GM21526 (cell line): ENCODE results near the gene PCDHB6.
"Not testable (repeated sequence)": the region's sequence is repeated elsewhere in the genome, so short reads cannot be mapped to it uniquely, and the experiment has no call there.

Experiments
- ATAC-seq: cut with Tn5 transposase; IDR thresholded peaks from one replicate; pipeline ENCODE4 v1.9.1; 2021; ENCODE audit warnings: moderate library complexity; ENCODE audit not compliant: unreplicated experiment, low FRiP score

PCDHB6 gene

DNA sequence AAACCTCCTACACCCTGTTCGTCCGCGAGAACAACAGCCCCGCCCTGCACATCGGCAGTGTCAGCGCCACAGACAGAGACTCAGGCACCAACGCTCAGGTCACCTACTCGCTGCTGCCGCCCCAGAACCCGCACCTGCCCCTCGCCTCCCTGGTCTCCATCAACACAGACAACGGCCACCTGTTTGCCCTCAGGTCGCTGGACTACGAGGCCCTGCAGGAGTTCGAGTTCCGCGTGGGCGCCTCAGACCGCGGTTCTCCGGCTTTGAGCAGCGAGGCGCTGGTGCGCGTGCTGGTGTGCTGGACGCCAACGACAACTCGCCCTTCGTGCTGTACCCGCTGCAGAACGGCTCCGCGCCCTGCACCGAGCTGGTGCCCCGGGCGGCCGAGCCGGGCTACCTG lies 7.5 kb downstream of the PCDHB6 start:
- not testable (repeated sequence) for ATAC-seq

GRCh38 chr5:141157901-141158300 lies 8.0 kb downstream of the PCDHB6 start:
- ATAC-seq = not testable (repeated sequence)

DNA sequence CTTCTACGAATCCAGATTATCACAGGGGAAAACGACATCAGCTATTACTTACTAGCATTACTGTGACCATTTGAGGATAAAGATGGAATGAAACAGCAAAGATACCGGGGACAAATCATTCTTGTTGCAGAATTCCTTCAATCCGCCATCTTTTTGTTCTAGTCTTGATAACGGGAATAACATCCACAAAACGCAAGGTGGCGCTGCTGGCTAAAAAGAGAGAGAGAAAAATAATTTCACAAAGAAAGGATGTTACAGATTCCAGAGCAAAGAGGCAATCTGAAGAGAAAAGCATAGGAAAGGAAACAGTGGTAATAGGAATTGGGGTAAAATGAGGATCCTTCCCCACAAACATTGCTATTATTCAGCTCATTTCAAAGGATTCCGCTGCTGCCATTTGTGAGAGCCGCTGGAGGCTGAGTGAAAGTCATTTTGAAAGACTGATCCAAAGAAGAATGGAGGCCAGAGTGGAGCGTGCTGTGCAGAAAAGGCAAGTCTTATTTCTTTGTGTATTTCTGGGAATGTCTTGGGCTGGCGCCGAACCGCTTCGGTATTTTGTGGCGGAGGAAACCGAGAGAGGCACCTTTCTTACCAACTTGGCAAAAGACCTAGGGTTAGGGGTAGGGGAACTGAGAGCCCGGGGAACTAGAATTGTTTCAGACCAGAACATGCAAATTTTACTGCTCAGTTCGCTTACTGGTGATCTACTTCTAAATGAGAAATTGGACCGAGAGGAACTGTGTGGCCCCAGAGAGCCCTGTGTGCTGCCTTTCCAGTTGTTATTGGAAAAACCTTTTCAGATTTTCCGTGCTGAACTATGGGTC lies 22.7 kb downstream of the PCDHB6 start, which contains the start of gene PCDHB7:
PCDHB7 (plus strand) TSS at position 264 of the 824 bp plus-strand sequence; CDS start at position 456, 192 bp downstream.
- ATAC-seq = no peak

GRCh38 chr5:141174291-141175104 lies 24.6 kb downstream of the PCDHB6 start:
- not testable (repeated sequence) for ATAC-seq

GRCh38 chr5:141175933-141176332 lies 26.1 kb downstream of the PCDHB6 start:
- no peak for ATAC-seq

DNA sequence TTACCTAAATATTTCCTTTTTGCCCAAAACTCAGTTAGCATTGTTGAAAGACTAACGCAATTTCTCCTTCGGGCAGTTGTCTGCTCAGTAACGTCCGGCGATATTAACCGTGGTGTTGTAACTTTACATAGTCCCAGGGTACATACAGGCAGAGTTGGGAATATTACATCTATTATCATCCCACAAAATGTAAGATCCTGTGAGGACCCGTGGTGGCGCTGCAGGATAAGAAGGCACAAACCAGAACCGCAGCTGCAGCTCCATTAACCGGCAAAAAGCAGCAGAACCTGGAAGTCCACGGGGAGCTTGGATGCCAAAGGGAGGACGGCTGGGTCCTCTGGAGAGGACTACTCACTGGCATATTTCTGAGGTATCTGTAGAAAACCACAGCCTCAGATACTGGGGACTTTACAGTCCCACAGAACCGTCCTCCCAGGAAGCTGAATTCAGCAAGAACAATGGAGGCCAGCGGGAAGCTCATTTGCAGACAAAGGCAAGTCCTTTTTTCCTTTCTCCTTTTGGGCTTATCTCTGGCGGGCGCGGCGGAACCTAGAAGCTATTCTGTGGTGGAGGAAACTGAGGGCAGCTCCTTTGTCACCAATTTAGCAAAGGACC lies 27.8 kb downstream of the PCDHB6 start, which contains the start of gene PCDHB8:
PCDHB8 (plus strand) TSS at position 214 of the 615 bp plus-strand sequence; CDS start at position 459, 245 bp downstream.
- not testable (repeated sequence) for ATAC-seq

GRCh38 chr5:141179371-141179770 lies 29.5 kb downstream of the PCDHB6 start:
- not testable (repeated sequence) for ATAC-seq

GRCh38 chr5:141179876-141180275 lies 30.0 kb downstream of the PCDHB6 start:
- not testable (repeated sequence) for ATAC-seq

- ATAC-seq = no peak
Measured at GRCh38 chr5:141180313-141180712, 30.5 kb downstream of the PCDHB6 start.

DNA sequence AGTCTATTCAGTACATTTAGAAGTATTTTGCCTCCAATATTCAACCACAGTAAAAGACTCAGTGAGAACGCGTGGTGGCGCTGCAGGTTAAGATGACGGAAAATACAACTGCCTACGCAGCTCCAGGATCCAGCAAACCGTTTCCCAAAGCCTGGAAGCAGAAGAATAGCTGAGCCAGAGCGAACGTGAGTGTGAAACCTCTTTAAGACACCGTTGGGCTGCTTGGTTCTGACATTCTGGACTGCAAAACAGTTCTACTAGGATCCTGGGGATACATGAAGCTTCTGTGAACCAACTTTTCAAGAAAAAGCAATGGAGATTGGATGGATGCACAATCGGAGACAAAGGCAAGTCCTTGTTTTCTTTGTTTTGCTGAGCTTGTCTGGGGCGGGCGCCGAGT lies 32.4 kb downstream of the PCDHB6 start, which contains the start of gene PCDHB16:
PCDHB16 (plus strand) TSS at position 140 of the 400 bp plus-strand sequence; CDS start at position 313, 173 bp downstream.
- ATAC-seq = no peak

DNA sequence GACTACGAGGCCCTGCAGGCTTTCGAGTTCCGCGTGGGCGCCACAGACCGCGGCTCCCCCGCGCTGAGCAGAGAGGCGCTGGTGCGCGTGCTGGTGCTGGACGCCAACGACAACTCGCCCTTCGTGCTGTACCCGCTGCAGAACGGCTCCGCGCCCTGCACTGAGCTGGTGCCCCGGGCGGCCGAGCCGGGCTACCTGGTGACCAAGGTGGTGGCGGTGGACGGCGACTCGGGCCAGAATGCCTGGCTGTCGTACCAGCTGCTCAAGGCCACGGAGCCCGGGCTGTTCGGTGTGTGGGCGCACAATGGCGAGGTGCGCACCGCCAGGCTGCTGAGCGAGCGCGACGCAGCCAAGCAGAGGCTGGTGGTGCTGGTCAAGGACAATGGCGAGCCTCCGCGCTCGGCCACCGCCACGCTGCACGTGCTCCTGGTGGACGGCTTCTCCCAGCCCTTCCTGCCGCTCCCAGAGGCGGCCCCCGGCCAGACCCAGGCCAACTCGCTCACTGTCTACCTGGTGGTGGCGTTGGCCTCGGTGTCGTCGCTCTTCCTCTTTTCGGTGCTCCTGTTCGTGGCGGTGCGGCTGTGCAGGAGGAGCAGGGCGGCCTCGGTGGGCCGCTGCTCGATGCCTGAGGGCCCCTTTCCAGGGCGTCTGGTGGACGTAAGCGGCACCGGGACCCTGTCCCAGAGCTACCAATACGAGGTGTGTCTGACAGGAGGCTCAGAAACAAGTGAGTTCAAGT lies 34.4 kb downstream of the PCDHB6 start:
- ATAC-seq = not testable (repeated sequence)

DNA sequence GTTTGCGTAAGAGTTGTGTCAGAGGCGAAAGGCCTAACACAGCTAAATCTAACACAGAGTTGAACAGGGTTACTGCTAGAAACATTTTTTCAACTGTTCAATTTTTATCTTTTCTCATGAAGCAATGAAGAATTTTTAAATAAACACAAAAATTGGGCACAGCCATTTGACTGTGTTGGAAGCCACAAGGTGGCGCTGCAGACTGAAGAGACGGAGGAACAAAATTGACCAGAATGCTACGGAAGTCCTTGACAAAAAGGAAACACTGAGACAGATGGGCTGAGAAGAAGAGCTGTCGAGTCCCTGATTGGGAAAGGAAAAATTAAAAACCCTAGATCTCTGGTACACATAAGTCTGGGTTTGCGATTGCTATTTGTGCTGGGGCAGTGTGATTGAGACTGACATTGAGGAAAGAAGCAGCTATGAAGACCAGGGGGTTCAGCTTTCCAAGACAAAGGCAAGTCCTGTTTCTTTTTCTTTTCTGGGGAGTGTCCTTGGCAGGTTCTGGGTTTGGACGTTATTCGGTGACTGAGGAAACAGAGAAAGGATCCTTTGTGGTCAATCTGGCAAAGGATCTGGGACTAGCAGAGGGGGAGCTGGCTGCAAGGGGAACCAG lies 37.1 kb downstream of the PCDHB6 start, which contains the start of gene PCDHB9:
PCDHB9 (plus strand) TSS at position 265 of the 616 bp plus-strand sequence; CDS start at position 423, 158 bp downstream.
- ATAC-seq = no peak

DNA sequence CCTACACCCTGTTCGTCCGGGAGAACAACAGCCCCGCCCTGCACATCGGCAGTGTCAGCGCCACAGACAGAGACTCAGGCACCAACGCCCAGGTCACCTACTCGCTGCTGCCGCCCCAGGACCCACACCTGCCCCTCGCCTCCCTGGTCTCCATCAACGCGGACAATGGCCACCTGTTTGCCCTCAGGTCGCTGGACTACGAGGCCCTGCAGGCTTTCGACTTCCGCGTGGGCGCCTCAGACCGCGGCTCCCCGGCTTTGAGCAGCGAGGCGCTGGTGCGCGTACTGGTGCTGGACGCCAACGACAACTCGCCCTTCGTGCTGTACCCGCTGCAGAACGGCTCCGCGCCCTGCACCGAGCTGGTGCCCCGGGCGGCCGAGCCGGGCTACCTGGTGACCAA lies 38.8 kb downstream of the PCDHB6 start:
- ATAC-seq = not testable (repeated sequence)

DNA sequence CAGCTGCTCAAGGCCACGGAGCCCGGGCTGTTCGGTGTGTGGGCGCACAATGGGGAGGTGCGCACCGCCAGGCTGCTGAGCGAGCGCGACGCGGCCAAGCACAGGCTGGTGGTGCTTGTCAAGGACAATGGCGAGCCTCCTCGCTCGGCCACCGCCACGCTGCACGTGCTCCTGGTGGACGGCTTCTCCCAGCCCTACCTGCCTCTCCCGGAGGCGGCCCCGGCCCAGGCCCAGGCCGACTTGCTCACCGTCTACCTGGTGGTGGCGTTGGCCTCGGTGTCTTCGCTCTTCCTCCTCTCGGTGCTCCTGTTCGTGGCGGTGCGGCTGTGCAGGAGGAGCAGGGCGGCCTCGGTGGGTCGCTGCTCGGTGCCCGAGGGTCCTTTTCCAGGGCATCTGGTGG lies 39.3 kb downstream of the PCDHB6 start:
- ATAC-seq = not testable (repeated sequence)

DNA sequence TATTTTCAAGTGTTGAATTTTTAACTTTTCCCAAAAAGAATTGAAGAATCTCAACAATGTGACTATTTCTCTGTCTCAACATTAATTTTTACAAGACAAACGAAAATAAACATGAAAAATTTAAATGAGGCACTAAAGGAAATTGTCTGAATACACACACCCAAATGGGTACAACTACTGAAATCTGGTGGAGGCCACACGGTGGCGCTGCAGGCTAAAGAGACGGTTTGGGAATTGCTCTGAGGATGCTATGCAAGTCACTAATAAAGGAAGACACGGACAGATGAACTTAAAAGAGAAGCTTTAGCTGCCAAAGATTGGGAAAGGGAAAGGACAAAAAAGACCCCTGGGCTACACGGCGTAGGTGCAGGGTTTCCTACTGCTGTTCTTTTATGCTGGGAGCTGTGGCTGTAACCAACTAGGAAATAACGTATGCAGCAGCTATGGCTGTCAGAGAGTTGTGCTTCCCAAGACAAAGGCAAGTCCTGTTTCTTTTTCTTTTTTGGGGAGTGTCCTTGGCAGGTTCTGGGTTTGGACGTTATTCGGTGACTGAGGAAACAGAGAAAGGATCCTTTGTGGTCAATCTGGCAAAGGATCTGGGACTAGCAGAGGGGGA lies 42.4 kb downstream of the PCDHB6 start, which contains the start of gene PCDHB10:
PCDHB10 (plus strand) TSS at position 244 of the 616 bp plus-strand sequence; CDS start at position 444, 200 bp downstream.
- no peak for ATAC-seq

GRCh38 chr5:141194332-141194731 lies 44.5 kb downstream of the PCDHB6 start:
- not testable (repeated sequence) for ATAC-seq

DNA sequence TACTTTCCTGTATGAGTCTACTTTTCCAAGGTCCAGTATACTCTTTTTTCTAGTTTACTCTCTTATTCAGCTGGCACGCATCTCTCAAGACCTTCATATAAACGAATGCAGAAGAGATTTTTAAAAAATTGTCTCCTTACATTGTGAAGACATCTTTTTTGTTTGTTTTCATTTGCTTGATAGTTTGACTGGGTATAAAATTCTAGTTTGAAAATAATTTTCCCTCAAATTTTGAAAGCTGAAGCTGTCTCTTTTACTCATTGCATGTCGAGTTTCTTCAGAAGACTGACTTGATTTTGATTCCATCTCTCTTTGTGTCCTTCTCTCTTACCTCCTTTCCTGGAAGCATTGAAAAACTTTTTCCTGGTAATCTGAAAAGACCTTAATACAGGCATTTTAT lies 46.5 kb downstream of the PCDHB6 start:
- no peak for ATAC-seq

- no peak for ATAC-seq
Measured at GRCh38 chr5:141199359-141200235, 49.7 kb downstream of the PCDHB6 start, which contains the start of gene PCDHB11. Gene PCDHB11, plus strand, starts transcription at chr5:141199627. Its CDS starts 148 bp downstream, at chr5:141199775.
